ENCODE data around the gene EFNA5. TPM values are rescaled to one million over a fixed set of nuclear protein-coding genes. Genes with fewer than 3 reads are reported as not detected.
"Not testable (repeated sequence)": the region's sequence is repeated elsewhere in the genome, so short reads cannot be mapped to it uniquely, and the experiment has no call there.

Gene EFNA5
- total RNA-seq, 1 experiment from 2014 or later = 1.5 TPM

DNA sequence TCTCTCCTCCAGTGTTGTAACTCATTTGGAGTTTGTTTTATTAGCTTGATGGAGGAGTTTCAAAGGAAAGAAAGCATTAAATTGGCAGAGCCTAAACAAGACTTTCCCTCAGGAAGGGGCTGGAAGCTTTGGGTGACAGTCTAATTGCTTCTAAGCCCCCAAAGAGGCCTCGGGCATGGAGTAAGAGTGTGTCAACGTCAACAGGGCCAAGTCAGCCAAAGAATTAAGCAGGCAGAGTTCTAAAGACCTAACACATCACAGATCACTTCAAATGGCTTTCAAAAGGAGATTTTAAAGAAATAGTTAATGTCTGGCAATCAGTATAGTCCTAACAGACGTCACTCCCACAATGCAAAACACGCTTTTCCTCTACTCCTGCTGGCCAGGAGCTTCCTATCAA, 234.5 kb downstream of the EFNA5 start:
- no peak overlapping the region for H3K4me3 Mint-ChIP-seq (ENCODE audit: unreplicated experiment)
- H3K4me3 ChIP-seq (ENCODE audit: low read depth, low read length) = no peak overlapping the region
- intact Hi-C loops (cut with micrococcal nuclease; ENCODE audit: unreplicated experiment) = no loop called here
- ChIA-PET CTCF (no interaction called here), POLR2A (no interaction called here)
- H3K9me3 ChIP-seq = no peaks in the 10 kb centered on the region
- no peaks in the 10 kb centered on the region for H3K4me1 Mint-ChIP-seq (ENCODE audit: low read depth, unreplicated experiment)
- H3K27me3 ChIP-seq (replicated peaks; ENCODE audit: control insufficient read depth, insufficient read depth, low read length) = peaks cover 1% of the 10 kb centered on the region
- TF ChIP-seq, protein P1, sequence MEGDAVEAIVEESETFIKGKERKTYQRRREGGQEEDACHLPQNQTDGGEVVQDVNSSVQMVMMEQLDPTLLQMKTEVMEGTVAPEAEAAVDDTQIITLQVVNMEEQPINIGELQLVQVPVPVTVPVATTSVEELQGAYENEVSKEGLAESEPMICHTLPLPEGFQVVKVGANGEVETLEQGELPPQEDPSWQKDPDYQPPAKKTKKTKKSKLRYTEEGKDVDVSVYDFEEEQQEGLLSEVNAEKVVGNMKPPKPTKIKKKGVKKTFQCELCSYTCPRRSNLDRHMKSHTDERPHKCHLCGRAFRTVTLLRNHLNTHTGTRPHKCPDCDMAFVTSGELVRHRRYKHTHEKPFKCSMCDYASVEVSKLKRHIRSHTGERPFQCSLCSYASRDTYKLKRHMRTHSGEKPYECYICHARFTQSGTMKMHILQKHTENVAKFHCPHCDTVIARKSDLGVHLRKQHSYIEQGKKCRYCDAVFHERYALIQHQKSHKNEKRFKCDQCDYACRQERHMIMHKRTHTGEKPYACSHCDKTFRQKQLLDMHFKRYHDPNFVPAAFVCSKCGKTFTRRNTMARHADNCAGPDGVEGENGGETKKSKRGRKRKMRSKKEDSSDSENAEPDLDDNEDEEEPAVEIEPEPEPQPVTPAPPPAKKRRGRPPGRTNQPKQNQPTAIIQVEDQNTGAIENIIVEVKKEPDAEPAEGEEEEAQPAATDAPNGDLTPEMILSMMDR (IDR thresholded peaks at IDR 0.05; ENCODE audit: insufficient read depth in 1 of 2, low read depth in 1 of 2, low read length in 1 of 2, severe bottlenecking in 1 of 2, unreplicated experiment in 1 of 2) = no peak
- no peaks in the 10 kb centered on the region for H3K4me1 ChIP-seq
- no peak for DNase-seq
- no peaks in the 10 kb centered on the region for H3K36me3 ChIP-seq (ENCODE audit: control insufficient read depth, insufficient read depth, low read length)
- no peak overlapping the region for H3K27ac Mint-ChIP-seq (ENCODE audit: unreplicated experiment)
- no peaks in the 10 kb centered on the region for H3K27me3 Mint-ChIP-seq (ENCODE audit: insufficient read depth, unreplicated experiment)
- no peaks in the 10 kb centered on the region for H3K9me3 Mint-ChIP-seq (ENCODE audit: unreplicated experiment)
- no peaks in the 10 kb centered on the region for H3K36me3 Mint-ChIP-seq (ENCODE audit: insufficient read depth, unreplicated experiment)
- BruUV-seq (replicated peaks) = no TSS peak

DNA sequence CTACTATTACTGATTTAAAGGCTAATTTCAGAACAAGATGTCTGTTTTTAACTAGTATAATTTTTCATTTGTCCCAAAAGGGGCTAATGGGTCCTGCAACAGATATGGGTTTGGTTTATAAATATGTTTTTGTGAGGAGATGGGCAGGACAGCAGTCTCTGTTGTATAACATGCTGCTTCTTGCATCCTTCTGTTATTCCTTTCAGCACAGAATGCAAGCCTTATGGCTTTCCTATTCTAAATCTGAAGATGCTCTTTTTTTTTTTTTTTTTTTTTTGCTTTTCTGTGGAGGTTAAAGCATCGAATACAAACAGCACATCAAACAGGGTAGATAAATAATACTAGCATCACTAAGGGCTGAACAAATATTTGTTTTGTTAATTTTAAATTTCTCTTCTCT, 235.7 kb downstream of the EFNA5 start:
- Mint-ChIP-seq H3K36me3 (ENCODE audit: insufficient read depth, unreplicated experiment) (no peaks in the 10 kb centered on the region), H3K27ac (ENCODE audit: unreplicated experiment) (no peak overlapping the region), H3K4me1 (ENCODE audit: low read depth, unreplicated experiment) (no peaks in the 10 kb centered on the region), H3K9me3 (ENCODE audit: unreplicated experiment) (no peaks in the 10 kb centered on the region), H3K27me3 (ENCODE audit: insufficient read depth, unreplicated experiment) (no peaks in the 10 kb centered on the region), H3K4me3 (ENCODE audit: unreplicated experiment) (no peak overlapping the region)
- peaks cover 1% of the 10 kb centered on the region for H3K27me3 ChIP-seq (replicated peaks; ENCODE audit: control insufficient read depth, insufficient read depth, low read length)
- no peak for DNase-seq
- TF ChIP-seq, protein P1 (IDR thresholded peaks at IDR 0.05; ENCODE audit: insufficient read depth in 1 of 2, low read depth in 1 of 2, low read length in 1 of 2, severe bottlenecking in 1 of 2, unreplicated experiment in 1 of 2) = no peak
- H3K9me3 ChIP-seq = no peaks in the 10 kb centered on the region
- CTCF ChIA-PET = no interaction called here
- no peaks in the 10 kb centered on the region for H3K4me1 ChIP-seq
- no peak overlapping the region for H3K4me3 ChIP-seq (ENCODE audit: low read depth, low read length)
- BruUV-seq (replicated peaks) = no TSS peak
- no peaks in the 10 kb centered on the region for H3K36me3 ChIP-seq (ENCODE audit: control insufficient read depth, insufficient read depth, low read length)
- POLR2A ChIA-PET = no interaction called here
- intact Hi-C loops (cut with micrococcal nuclease; ENCODE audit: unreplicated experiment) = no loop called here

DNA sequence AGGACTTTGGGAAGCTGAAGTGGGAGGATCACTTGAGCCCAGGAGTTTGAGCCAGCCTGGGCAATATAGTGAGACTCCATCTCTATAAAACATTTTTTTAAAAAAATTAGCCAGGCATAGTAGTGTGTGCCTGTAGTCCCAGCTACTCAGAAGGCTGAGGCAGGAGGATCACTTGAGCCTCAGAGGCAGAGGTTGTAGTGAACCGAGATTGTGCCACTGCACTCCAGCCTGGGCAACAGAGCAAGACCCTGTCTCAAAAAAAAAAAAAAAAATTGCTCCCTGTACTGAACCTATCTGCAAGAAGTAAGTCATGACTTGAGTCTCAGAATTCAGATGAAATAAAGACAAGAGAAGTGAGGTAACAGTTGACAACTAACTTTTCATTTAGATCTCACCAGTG, 237.1 kb downstream of the EFNA5 start:
- BruUV-seq (replicated peaks); H3K4me1 ChIP-seq; POLR2A ChIA-PET; H3K4me3 ChIP-seq (ENCODE audit: low read depth, low read length); H3K4me3 Mint-ChIP-seq (ENCODE audit: unreplicated experiment); H3K9me3 ChIP-seq; CTCF ChIA-PET; H3K36me3 Mint-ChIP-seq (ENCODE audit: insufficient read depth, unreplicated experiment); DNase-seq; H3K36me3 ChIP-seq (ENCODE audit: control insufficient read depth, insufficient read depth, low read length); intact Hi-C loops (cut with micrococcal nuclease; ENCODE audit: unreplicated experiment); H3K9me3 Mint-ChIP-seq (ENCODE audit: unreplicated experiment); H3K27ac Mint-ChIP-seq (ENCODE audit: unreplicated experiment); H3K4me1 Mint-ChIP-seq (ENCODE audit: low read depth, unreplicated experiment); H3K27me3 Mint-ChIP-seq (ENCODE audit: insufficient read depth, unreplicated experiment); H3K27me3 ChIP-seq (replicated peaks; ENCODE audit: control insufficient read depth, insufficient read depth, low read length): not testable (repeated sequence)

DNA sequence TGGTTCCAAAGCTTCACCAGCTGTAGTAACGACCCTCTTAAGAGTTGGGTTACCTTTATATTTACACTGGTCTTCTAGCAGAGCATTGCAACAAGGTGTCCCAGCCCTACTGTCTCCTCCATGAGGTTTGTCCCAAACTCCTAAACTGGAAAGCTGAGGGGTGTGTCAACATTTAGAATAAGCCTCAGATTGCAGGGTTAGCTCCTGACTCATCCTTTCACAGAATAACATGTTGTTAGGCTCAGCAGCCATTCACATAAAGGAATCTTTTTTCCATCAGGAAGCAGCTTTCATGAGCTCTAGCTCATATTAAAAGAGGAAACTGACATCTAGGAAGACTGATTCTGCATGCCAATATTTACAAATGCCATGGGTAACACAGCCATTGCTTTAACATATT, 238.7 kb downstream of the EFNA5 start:
- intact Hi-C loops (cut with micrococcal nuclease; ENCODE audit: unreplicated experiment) = no loop called here
- no peaks in the 10 kb centered on the region for H3K9me3 Mint-ChIP-seq (ENCODE audit: unreplicated experiment)
- Histone ChIP-seq H3K27me3 (replicated peaks; ENCODE audit: control insufficient read depth, insufficient read depth, low read length) (peaks cover 1% of the 10 kb centered on the region), H3K4me1 (no peaks in the 10 kb centered on the region), H3K9me3 (no peaks in the 10 kb centered on the region), H3K36me3 (ENCODE audit: control insufficient read depth, insufficient read depth, low read length) (no peaks in the 10 kb centered on the region), H3K4me3 (ENCODE audit: low read depth, low read length) (no peak overlapping the region)
- peaks cover 4% of the 10 kb centered on the region for H3K27me3 Mint-ChIP-seq (ENCODE audit: insufficient read depth, unreplicated experiment)
- POLR2A ChIA-PET = no interaction called here
- no peak overlapping the region for H3K4me3 Mint-ChIP-seq (ENCODE audit: unreplicated experiment)
- no peak overlapping the region for H3K27ac Mint-ChIP-seq (ENCODE audit: unreplicated experiment)
- CTCF ChIA-PET = no interaction called here
- BruUV-seq (replicated peaks) = no TSS peak
- TF ChIP-seq, protein P1 (IDR thresholded peaks at IDR 0.05; ENCODE audit: insufficient read depth in 1 of 2, low read depth in 1 of 2, low read length in 1 of 2, severe bottlenecking in 1 of 2, unreplicated experiment in 1 of 2) = no peak
- no peaks in the 10 kb centered on the region for H3K36me3 Mint-ChIP-seq (ENCODE audit: insufficient read depth, unreplicated experiment)
- DNase-seq = no peak
- H3K4me1 Mint-ChIP-seq (ENCODE audit: low read depth, unreplicated experiment) = no peaks in the 10 kb centered on the region
